Measurements from ENCODE around the gene TMEM51.

The TMEM51 gene

GRCh38 chr1:15117671-15118325, 35.7 kb upstream of the TMEM51 start:
- H3K4me3 ChIP-seq (ENCODE audit: low read depth, low read length) = no peak overlapping the region
- no peak for TF ChIP-seq CTCF (IDR thresholded peaks at IDR 0.05; ENCODE audit: insufficient read depth, low read depth, low read length, missing control alignments)
- DNase-seq (ENCODE audit: low read depth) = no peak

DNA sequence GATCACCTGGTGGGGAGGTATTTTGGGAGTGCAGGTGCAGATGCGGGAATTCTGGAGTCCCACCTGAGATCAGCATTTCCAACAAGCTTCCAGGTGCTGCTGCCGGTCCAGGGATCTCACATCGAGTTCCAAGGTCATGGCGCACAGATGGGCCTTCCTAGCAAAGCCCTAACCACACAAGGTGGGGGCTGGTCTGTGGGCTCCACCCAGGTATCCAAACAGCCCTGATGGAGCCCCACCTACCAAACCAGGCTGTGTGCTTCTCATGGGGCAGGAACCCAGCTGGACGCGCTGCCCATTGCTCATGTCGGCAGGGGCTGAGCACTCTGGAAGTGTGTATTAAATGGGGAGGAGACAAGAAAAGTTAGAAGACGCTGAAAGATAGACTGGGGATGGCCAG, 35.0 kb upstream of the TMEM51 start:
- TF ChIP-seq CTCF (IDR thresholded peaks at IDR 0.05; ENCODE audit: insufficient read depth, low read depth, low read length, missing control alignments) = no peak
- no peak for DNase-seq (ENCODE audit: low read depth)
- H3K4me3 ChIP-seq (ENCODE audit: low read depth, low read length) = no peak overlapping the region

DNA sequence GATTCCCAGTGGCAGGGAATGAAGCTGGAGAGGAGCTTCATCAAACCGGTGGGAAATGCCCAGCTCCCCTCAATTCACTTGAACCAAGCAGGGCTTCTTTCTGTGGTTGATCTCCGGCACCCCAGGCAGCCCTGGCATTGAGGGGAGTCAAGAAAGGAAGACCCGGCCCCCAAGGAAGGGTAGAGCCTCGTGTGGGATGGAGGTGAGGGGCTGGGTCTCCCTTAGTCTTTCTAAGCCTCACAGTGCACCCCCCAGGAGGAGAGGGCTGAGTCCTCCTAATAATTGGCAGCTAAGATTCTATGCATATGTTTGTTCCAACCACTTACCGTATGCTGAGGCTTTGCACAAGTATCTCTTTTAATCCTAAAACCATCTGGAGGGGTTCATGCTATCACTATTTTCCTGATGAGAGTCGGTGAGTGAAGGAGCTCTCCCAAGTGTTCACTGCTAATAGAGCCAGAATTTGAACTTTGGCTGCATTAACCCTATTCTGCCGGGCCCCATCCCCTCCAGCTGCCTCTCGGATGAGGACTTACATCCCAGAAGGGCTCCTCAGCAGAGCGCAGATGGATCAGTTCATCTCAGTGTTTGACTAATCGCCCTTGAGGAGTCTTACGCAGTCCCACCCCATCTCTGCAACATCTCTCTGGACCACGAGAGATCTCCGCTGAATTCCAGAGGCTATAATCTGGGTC, 33.1 kb upstream of the TMEM51 start:
- H3K4me3 ChIP-seq (ENCODE audit: low read depth, low read length) = no peak overlapping the region
- no peak for TF ChIP-seq CTCF (IDR thresholded peaks at IDR 0.05; ENCODE audit: insufficient read depth, low read depth, low read length, missing control alignments)
- DNase-seq (ENCODE audit: low read depth) = no peak

DNA sequence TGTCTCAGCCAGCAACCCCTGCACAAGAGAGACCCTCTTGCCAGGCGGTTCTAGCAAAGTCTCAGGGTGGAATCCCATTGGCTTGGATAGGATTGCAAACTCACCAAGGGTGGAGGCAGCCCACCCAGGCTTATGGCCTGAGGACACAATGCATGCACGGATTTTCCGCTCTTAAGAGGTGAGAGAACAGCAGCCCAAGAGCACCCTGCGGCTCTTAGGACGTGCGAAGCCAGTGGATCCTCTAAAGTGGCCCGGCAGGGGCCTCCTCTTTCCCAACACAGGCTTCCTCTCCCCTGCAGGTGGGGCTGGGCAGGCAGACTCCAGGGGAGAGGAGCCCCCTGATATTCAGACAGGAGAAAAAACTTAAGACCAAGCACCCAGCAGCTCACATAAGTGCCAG, 31.2 kb upstream of the TMEM51 start:
- TF ChIP-seq CTCF (IDR thresholded peaks at IDR 0.05; ENCODE audit: insufficient read depth, low read depth, low read length, missing control alignments) = no peak
- H3K4me3 ChIP-seq (ENCODE audit: low read depth, low read length) = no peak overlapping the region
- DNase-seq (ENCODE audit: low read depth) = no peak

DNA sequence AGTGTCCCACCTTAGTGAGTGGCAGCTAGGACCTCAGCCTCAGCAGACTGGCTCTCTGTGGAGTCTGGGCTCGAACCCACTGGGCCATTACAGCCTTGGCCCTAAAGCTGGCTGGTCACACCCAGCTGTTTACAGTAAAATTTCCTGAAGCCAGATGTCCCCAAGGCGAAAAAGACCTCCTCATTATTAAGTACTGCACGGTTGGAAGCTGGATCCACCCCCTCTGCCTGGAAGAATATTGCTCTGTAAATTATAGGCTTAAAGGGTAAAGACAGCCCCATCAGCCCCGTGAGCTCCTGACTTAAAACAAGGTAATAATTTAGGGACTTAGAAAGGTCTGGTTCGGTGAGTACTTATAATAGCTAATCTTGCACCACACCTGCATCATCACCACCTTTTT, 30.3 kb upstream of the TMEM51 start:
- no peak for TF ChIP-seq CTCF (IDR thresholded peaks at IDR 0.05; ENCODE audit: insufficient read depth, low read depth, low read length, missing control alignments)
- no peak for DNase-seq (ENCODE audit: low read depth)
- H3K4me3 ChIP-seq (ENCODE audit: low read depth, low read length) = no peak overlapping the region

GRCh38 chr1:15123925-15124324, 29.6 kb upstream of the TMEM51 start:
- no peak for TF ChIP-seq CTCF (IDR thresholded peaks at IDR 0.05; ENCODE audit: insufficient read depth, low read depth, low read length, missing control alignments)
- DNase-seq (ENCODE audit: low read depth) = no peak
- no peak overlapping the region for H3K4me3 ChIP-seq (ENCODE audit: low read depth, low read length)

Measured in GM12865 (cell line).